GM21447 (cell line): ENCODE data around the gene H3-3A.

Experiments
- ATAC-seq: cut with Tn5 transposase; IDR thresholded peaks from one replicate; pipeline ENCODE4 v1.9.1; 2021; ENCODE audit not compliant: unreplicated experiment

Gene H3-3A

DNA sequence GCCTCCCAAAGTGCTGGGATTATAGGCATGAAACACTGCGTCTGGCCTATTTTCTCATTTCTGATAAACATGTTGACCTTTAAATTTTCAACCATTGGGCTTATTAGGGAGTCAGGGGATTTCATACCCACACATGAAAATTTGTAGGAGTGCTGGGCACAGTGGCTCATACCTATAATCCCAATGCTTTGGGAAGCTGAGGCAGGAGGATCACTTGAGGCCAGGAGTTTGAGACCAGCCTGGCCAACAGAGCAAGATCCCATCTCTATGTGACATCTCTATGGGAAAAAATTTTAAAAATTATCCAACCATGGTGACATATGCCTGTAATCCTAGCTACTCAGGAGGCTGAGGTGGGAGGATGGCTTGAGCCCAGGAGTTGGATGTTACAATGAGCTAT, 10.5 kb upstream of the H3-3A start:
- ATAC-seq: no peak

- ATAC-seq: no peak
These were observed 7.8 kb upstream of the H3-3A start for GRCh38 chr1:226054519-226055327.

DNA sequence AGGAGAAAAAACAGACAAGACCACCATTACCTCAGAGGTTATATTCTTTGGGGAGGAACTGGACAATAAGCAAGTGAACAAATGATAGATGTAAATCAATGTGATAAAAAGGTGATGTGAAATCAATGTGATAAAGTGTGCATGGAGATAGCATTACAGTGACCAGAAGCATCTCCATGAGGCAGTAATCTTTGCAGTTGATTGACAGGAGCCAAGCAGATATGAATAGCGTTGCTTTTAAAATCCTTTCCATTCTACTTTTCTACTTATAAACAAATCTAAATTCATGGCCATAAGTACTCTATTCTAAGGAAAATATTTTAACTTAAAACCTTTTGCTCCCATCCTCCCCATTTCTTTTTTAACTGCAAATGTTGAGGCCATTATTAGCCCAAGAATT, 2.8 kb upstream of the H3-3A start:
- ATAC-seq: no peak

- no peak for ATAC-seq
These were observed 2.1 kb upstream of the H3-3A start for GRCh38 chr1:226060427-226060826.

DNA sequence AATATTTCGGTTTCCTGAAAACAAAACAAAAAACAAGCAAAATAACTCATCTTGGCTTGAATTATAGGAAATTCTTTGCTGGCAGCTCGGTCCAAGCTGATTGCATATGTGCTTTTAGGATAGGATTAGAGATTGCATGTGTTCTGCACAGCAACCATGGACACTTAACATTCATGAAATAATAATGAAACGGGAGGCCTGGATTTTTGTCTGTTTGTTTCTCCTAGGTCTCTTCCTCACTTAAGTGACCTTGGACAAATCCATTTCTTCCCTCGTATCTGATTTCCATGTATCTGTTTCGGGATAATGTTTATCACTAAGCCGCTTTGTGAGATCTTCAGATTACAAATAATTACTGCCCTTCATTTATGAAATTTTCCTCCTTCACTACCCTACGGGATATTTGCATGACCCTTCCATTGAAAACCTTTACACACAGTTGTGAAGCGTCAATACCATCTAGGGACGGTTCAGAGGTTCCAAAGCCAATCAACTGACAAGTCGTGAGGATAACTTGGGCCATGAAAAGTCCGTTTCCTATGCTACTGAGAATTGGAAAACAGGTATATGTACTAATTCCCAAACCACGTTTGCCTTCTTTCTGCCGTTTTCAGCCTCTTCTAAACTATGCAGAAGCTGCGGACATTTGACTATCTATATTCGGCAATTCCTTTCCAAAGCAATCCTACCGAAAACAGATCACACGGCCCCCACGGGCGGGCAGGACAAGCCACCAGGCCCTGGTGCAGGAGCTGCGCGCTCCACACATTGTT, 1.3 kb upstream of the H3-3A start:
- no peak for ATAC-seq

DNA sequence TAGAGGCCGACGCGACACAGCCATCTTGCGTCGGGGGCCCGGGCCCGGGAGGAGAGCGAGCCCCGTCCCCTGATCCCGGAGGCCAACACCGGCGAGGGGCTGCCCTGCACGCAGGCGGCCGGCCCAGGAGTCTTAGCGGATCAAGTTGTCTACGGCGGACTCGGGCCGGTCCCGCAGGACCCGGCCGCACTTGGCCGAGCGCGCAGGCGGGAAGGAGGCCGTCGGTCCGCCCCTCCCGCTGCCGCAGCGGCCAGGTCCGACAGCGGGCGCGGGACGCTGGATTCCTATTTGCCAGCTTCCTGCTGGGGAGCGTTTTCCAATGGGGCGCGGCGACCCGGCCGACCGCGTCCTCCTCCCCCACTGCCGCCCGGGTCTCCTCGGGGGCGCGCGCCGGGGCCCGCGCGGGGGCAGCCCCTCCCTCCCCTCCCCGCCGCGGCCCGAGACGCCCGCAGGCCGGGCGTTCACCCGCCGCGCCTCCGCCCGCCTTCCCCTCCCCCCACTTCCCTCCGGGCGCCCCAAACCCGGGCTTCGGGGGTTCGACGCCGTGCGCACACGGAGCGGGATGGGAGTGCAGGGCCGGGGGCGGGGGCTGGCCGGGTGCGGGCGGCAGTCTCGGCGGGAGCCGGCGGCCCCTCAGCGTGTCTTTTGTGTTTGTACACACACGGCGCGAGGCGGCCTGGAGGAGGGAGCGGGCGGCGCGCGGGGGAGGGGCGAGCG, 517 bp upstream of the H3-3A start:
- peak; percentile 29 for ATAC-seq

GRCh38 chr1:226063224-226063976, 884 bp downstream of the H3-3A start:
- ATAC-seq: peak; percentile 12

GRCh38 chr1:226063977-226064815, 1.7 kb downstream of the H3-3A start:
- ATAC-seq: no peak

- no peak for ATAC-seq
These were observed 2.3 kb downstream of the H3-3A start for GRCh38 chr1:226064816-226065248.

DNA sequence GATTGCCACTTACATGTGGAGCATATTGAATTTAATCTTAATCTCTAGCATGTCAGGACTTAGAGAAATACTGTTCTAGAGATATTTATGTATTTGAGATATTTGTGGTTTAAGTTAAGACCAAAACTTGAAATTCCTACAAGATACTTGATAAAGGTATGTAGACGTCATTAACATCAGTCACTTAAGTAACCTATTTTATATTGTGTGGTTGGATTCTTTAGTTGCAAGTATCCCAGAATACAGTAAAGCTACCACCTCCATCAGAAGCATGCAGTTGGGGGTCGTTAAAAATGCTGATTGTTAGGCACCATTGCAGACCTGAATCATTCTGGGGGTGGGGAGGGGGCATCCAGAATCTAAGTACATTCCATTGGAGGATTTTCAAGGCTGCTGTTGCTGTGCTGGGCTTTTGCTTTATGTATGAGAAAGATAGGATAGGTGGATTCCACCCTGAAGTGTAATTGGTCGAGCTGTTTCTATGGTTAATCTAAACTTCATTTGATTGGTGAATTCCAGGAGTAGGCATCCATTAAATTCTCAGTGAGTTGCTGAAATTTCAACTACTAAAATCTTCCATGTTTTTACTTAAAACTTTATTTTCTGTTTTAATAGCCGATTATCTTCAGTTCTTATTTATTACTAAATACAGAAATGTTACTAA, 4.0 kb downstream of the H3-3A start:
- ATAC-seq: no peak

DNA sequence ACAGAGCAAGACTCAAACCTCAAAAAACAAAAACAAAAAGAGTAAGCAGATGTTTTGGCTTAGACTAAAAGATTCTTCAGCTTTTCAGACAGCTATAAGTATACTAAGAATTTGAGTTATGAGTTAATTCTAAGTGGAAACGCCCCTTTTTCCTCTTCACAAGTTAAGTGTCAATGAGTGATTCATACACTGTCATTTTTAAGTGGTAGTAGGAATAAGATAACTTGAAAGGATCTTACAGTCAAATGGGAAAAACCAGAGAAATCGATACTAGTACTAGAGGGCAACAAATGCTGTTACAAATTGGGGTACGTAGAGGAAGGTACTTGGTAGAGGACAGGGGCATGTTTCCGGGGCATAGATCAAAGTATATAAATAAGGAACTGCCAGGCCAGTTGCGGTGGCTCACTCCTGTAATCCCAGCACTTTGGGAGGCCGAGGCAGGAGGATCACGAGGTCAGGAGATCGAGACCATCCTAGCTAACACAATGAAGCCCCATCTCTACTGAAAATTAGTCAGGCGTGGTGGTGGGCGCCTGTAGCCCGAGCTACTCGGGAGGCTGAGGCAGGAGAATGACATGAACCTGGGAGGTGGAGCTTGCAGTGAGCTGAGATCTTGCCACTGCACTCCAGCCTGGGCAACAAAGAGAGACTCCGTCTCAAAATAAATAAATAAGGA, 7.4 kb downstream of the H3-3A start:
- no peak for ATAC-seq

- ATAC-seq: no peak
These were observed 9.8 kb downstream of the H3-3A start for GRCh38 chr1:226072347-226072746.

DNA sequence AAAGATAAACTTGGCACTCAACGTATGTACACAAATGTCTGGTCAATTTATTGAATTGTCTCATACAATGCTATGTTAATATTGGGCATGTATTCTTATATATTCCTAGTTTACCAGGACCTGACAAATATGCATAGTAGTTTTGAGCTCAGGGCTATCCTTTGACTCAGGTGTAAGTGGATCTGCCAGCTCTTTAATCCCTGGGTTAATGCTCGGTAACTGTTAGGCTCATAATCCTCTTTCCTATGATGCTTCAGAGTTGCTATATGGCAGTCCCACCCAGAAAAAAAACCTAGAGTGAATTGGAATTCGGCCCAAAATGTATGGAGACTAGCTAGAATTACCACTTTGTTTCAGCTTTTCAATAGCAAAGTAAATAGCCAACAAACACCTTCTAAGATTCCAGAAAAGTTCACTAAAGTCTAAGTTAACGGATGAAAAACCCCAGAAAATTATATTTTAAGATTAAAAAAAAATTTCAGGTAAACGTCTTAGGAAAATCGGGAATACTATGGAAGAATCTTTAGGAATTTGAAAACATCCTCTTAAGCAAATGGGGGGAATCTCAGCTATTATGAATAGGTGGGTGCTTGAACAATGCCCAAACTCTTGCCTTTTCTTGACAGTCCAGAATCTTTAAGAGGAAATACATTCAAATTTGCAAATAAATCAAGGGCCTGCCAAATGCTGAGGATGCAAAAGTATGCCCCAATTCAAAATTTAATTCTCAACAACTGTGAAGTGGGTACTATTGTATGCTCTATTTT, 10.9 kb downstream of the H3-3A start:
- no peak for ATAC-seq

GRCh38 chr1:226074046-226074445, 11.5 kb downstream of the H3-3A start:
- ATAC-seq: no peak

DNA sequence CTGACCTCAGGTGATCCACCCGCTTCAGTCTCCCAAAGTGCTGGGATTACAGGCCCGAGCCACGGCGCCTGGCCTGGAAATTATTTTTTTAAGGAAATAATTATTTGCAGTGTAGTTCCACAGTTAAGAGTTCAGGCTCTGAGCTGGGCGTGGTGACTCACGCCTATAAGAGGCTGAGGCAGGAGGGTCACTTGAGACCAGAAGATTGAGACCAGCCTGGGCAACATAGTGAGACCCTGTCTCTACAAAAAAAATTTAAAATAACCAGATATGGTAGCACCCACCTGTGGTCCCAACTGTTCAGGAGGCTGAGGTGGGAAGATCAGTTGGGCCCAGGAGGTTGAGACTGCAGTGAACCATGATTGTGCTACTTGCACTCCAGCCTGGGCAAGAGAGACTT, 13.9 kb downstream of the H3-3A start:
- ATAC-seq: no peak

GRCh38 chr1:226078374-226078773, 15.9 kb downstream of the H3-3A start:
- ATAC-seq: no peak

DNA sequence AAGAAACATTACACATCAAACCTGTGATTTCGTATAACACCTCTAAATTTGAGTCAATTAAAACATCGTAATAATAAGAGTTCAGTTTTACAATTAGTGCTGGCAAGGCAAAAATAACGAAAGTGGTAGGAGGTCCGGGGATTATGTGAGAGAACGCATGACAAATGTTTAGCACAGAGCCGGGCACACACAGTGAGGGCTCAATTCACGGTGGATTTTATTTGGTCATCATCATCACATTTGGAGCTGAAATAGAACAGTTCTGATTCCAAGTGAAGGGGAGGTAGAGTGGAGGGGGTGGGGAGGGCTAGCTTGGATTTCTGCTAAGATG, 20.0 kb downstream of the H3-3A start:
- ATAC-seq: no peak

DNA sequence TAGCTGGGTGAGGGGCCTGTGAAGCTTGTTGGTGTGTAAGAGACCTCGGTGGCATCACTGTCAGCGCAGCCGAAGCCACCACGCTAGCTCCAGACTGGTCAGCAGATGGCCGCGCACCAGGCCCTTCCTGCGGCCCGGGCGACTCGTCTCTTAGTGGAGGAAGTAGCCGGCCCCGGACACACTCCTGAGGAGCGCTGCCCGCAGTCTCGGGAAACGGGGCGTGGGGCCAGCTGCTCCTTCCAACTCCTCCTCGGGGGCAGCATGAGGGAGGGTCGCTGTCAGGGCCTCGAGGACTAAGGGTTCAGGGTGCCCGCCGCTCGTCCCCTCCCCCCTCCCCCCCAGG, 20.4 kb downstream of the H3-3A start:
- peak; percentile 27 for ATAC-seq
